LNCaP clone FGC (cell line): ENCODE measurements around the gene ICAM2.

Experiments
- DNase-seq: peaks from one replicate; pipeline ENCODE4 v3.0.0-alpha.2; 2011; ENCODE audit warnings: low read depth
- H3K4me3 ChIP-seq: 2 replicates; pipeline ENCODE4 v1.5.1; 2011; ENCODE audit warnings: mild to moderate bottlenecking, low read depth, low read length, control low read depth
- CTCF ChIP-seq: IDR thresholded peaks from 2 replicates; pipeline ENCODE4 v1.5.1; 2012; ENCODE audit warnings: mild to moderate bottlenecking; ENCODE audit not compliant: control insufficient read depth, insufficient read depth; ENCODE audit errors: extremely low read depth

ICAM2 gene

GRCh38 chr17:63973930-63974593 lies 46.4 kb downstream of the ICAM2 start:
- DNase-seq, result no peak
- H3K4me3 ChIP-seq, result no peak overlapping the region
- TF ChIP-seq CTCF, result no peak

GRCh38 chr17:63973247-63973646 lies 47.2 kb downstream of the ICAM2 start:
- H3K4me3 ChIP-seq, result no peak overlapping the region
- no peak for TF ChIP-seq CTCF
- no peak for DNase-seq

GRCh38 chr17:63972796-63973195 lies 47.6 kb downstream of the ICAM2 start, which contains the start of gene SCN4A:
SCN4A (minus strand) TSS chr17:63972918; CDS start chr17:63972841, 77 bp downstream.
- no peak for TF ChIP-seq CTCF
- no peak within 1 kb of the TSS for H3K4me3 ChIP-seq
- no peak for DNase-seq

- H3K4me3 ChIP-seq, result no peak overlapping the region
- no peak for TF ChIP-seq CTCF
- no peak for DNase-seq
Observed at GRCh38 chr17:63969278-63969677, 51.2 kb downstream of the ICAM2 start.

- TF ChIP-seq CTCF, result no peak
- no peak overlapping the region for H3K4me3 ChIP-seq
- no peak for DNase-seq
Observed at GRCh38 chr17:63967953-63968352, 52.5 kb downstream of the ICAM2 start.

GRCh38 chr17:63966646-63967264 lies 53.7 kb downstream of the ICAM2 start:
- DNase-seq, result no peak
- no peak for TF ChIP-seq CTCF

More at GRCh38 chr17:63966646-63967264, 53.7 kb downstream of the ICAM2 start:
- H3K4me3 ChIP-seq, result no peak overlapping the region
